ENCODE measurements around the gene RSPRY1.

The RSPRY1 gene
- total RNA-seq = 29.6 reads per million, percentile 56 among the genes with 10 or more reads in this experiment

DNA sequence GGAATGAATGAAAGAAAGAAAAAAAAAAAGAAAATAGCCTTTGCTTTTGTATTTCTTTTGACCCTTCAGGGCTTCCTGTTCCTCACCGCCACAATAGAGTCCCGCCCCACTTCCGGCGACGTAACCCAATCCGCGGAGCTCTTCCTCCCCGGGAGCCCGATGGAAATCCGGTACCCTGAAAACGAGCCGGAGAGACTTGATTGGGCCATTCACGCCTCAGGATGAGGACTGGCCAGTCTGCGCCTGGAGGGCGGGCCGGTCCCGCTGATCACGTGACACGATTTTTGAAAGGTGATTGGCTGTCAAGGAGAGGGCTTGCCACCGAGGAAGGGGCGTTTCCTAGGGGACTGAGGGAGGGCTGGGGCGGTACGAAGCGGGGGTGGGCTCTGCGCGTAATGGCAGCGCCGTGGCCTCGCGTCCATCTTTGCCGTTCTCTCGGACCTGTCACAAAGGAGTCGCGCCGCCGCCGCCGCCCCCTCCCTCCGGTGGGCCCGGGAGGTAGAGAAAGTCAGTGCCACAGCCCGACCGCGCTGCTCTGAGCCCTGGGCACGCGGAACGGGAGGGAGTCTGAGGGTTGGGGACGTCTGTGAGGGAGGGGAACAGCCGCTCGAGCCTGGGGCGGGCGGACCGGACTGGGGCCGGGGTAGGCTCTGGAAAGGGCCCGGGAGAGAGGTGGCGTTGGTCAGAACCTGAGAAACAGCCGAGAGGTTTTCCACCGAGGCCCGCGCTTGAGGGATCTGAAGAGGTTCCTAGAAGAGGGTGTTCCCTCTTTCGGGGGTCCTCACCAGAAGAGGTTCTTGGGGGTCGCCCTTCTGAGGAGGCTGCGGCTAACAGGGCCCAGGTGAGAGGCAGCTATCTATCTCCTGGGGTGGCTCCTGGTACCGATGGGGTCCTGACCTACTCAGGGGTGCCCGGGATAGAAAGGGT, at the start of gene RSPRY1, which contains the start of gene PSME3IP1:
TSS of gene RSPRY1 (plus strand) at position 385 of the 927 bp plus-strand sequence. CDS start 18,330 bp downstream, outside the sequence.
TSS of gene PSME3IP1 (minus strand) at position 95 of the 927 bp plus-strand sequence. CDS start 12,185 bp downstream, outside the sequence.
- peak; percentile 98 for DNase-seq

- DNase-seq = no peak
Observed at GRCh38 chr16:57137043-57137442, 49.1 kb upstream of the RSPRY1 start.

- no peak for DNase-seq
Observed at GRCh38 chr16:57137566-57138273, 48.4 kb upstream of the RSPRY1 start.

DNA sequence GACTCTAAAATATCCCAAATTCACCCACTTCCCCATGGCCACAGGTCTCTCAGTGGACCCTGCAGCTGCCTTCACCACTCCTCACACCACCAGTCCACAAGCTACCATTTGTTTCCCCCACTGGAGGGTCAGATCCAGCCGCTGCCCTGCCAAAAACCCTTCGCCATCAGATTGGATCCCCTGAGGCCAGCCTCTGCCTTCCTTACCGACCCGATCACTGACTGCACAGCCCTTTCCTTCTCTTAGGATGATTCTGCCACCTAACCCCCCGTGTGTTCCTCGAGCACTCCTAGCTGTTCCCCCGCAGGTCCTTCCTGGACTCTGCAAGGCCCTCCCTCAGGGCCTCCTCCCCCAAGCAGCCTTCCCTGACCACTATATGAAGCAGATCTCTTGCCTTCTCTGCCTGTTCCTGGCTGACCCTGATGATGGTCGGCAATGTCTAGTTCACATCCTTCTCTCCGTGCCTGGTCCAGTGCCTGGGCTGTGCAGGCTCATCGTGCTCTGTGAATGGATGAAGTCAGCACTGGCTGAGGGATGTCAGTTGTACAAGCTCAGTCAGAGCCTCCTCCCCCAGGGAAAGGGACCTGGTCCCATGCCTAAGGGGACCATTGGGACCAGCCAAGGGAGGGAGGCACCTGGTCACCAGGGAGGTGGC, 47.7 kb upstream of the RSPRY1 start:
- DNase-seq = no peak

DNA sequence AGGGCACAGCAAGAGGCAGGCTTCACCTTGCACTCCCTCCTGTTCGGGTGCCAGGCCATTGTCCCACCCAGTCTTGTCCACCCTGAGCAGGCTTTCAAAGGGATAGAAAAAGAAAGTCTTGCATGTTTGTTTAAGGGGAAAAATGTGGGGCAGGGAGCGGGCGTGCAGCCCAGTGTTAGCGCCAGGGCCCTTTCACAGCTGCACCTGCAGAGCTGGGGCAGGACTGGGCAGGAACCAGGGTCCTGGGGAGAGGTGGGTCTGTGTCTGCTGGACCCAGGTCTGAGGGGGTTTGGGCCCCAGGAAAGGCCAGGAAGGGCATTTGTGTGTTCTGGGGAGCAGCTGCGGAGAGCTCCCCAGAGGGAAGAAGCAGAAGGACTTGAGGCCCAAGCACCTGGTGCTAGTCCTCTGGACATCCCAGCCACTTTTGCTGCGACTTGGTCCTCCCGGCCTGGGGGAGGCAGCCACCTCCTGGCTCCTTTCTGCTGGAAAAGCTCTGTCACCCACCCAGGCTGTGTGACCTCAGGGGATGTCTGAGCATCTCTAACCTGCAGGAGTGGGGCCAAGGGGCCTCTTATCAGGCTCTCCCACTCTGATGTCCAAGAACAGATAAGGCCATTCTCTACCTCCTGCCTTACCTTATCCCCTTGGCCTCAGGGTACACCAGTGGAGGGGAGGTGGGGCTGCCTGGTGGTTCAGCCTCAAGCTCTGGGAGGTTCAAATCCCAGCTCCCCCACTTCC, 45.0 kb upstream of the RSPRY1 start:
- DNase-seq = no peak

GRCh38 chr16:57141822-57142631, 44.1 kb upstream of the RSPRY1 start:
- no peak for DNase-seq

DNA sequence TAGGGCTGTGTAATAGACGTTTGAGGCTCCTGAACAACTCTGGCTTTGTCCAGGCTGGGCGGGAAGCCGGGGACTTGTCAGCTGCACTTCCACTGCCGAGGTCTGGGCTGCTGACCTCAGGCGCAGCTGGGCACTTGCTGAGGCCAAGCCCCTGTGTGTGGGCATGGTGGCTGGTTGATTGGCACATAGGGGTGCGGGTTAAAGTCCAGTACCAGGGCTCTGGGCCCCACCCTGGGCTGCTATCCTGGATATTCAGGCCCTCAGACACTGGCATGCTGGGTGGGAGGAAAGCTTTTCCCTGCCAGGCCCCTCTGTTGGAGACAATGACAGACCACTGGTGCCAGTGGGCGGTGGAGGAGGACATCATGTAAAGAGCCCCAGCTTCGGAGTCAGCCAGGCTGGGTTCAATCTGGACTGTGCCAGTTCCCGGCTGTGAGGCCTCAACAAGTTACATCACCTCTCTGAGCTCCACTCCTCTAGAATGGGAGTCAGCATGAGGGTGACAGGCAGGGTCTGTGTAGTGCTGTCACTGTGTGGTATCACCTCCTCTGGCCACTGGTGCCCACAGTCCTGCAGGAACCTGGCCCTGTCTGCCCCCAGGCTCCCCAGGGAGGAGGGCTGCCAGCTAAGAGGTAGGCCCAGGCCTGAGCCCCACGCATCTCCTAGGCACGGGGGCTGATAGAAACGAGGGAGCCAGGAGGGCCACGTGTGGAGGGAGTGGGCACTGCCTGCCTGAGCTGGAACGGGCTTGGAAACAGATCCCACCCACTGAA, 42.8 kb upstream of the RSPRY1 start:
- DNase-seq = no peak

DNA sequence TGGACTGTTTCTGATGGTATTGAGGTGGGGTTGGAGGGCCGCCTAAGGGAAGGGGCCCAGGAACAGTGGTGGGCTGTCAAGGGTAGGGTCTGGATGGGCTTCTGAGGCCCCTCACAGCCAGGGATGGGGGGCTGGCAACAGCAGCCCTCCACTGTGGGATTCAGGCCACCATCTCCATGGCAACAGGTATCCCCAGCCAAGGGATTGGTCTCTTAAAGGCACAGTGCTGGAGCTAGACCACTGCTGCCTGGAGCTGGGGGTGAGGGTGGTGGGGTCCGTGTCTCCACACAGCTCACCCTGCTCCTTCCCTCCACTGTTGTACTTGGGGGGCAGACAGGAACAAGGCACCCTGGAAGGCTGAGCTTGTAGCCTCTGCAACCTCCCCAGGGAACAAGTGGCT, 42.1 kb upstream of the RSPRY1 start:
- no peak for DNase-seq

DNA sequence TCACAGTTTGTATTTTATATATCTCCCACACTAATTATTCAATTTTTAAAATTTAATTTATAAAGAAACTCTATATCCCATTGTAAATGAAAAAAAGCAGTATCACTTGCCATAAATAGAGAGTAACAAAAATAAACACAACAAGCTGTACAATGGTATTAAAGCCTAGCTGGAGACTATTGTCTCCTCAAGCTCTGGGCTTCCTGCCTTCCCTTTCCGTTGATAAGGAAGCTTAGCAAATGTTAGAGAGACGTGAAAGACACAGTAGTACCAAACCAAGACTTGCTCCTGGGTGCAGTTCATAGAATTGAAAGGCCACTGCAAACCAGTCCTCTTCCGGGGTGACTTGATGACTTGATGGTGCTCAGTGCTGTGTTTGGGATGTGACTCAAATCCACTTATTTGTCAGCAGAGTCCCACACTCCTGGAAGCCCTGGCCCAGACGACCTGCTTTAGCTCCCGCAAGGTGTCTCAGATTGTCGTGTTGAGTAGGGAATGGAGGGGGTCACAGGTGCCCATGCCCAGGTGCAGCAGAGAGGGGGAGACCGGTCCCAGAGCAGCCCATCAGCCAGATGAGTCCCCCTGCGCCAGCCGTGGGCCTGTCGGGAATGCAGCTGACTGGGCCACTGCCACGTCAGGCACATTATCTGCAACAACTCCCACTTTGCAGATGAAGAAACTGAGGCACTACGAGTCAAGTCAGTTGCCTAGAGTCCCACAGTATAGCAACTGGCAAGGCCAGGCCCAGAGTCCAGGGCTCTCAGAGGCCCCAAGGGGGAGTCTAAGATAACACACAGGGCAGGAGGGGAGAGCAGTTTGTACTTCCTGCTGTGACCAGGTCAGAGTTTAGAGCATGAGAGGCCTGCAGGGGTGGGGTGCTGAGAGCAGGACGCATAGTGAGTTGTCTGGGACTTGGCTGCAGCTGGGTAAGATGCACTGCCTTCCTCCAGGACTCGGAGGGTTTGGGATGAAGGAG, 40.8 kb upstream of the RSPRY1 start:
- DNase-seq = no peak

DNA sequence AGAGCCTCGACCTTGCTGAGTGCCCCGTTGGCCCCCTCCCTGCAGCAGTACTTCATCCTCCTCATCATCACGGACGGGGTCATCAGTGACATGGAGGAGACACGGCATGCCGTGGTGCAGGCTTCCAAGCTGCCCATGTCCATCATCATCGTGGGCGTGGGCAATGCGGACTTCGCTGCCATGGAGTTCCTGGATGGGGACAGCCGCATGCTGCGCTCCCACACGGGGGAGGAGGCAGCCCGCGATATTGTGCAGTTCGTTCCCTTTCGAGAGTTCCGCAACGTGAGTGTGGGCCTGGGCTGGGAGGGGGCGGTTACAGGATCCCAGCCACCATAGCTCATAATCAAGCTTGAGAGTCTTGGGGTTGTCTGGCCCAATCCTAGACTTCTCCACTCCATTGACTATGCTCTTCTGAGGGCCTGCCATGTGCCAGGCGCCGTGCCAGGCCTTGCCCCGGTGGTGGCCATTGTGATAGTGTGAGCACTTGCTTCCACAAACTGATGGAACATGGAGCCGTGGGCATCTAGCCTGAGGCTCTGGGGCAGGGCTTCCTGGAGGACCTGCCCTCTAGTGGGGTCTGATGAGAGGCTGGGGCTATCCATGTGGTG, 40.0 kb upstream of the RSPRY1 start:
- no peak for DNase-seq

- no peak for DNase-seq
Observed at GRCh38 chr16:57146735-57147134, 39.4 kb upstream of the RSPRY1 start.

GRCh38 chr16:57147381-57148221, 38.5 kb upstream of the RSPRY1 start:
- no peak for DNase-seq

DNA sequence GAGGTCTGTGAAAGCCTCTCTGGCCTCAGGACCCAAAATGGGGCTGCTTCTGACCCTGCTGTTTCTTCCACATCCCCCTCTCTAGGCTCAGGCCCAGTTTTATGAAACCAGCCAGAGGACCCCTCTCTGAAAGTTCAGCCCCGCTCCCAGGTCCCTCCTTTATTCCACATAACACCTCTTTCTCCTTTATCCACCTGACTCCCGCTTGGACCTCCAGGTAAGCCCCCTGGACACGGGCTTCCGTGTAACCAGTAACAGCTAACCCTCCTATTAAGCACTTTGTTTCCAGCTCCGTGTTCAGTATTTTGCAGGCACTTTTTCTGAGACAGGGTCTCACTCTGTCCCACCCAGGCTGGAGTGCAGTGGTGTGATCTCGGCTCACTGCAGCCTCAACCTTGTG, 37.6 kb upstream of the RSPRY1 start:
- DNase-seq = no peak

- no peak for DNase-seq
Observed at GRCh38 chr16:57149391-57149790, 36.7 kb upstream of the RSPRY1 start.

DNA sequence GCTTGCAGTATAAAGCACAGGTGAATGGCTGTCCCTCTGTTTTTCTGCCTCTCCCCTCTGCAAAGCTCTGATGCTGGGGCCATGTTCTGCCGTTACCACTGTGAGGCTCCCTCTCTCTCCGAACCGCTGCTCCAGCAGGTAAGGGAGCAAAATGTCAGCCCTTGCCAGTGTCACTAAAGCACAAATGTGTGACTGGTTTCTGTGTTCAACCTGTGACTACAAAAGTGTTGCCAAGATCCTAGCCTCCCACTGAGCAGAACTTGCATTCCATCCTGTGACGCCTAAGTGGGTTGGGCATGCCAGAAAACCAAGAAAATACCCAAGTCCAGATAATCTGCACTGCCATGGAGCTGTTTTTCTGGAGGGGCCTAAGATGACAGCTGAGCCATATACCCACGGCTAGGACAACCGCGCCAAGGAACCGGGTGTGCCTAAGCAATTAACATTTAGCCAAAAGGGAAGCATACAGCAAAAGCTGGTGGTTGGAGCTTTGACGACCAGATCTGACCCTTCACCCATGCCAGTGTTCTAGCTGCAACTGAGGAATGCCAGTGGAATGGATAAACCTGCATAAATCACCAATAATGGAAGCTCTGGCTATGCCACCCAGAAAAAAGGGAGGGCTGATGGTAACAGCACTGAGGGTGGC, 35.3 kb upstream of the RSPRY1 start:
- no peak for DNase-seq

- no peak for DNase-seq
Observed at GRCh38 chr16:57151369-57151768, 34.8 kb upstream of the RSPRY1 start.
